Neural cell (in vitro differentiated cells): Measurements from ENCODE around the gene SLC16A1. TPM values are rescaled to one million over a fixed set of nuclear protein-coding genes. Genes with fewer than 3 reads are reported as not detected.

Source experiments
- H2AFZ ChIP-seq: fragments of 200-600, 300-800 bp; sonication (generic), shearing (Covaris generic); 2 replicates; pipeline ENCODE4 v1.6.0; 2014; ENCODE audit warnings: low read depth, mild to moderate bottlenecking, antibody characterized with exemption, low read length, moderate library complexity
- H3F3A ChIP-seq: fragments of 200-600 bp; shearing (Covaris generic); 2 replicates; pipeline ENCODE4 v1.6.1; 2016; ENCODE audit warnings: mild to moderate bottlenecking, moderate library complexity, mixed read lengths, antibody characterized with exemption, low read length; ENCODE audit not compliant: insufficient read depth, poor library complexity, severe bottlenecking
- H3K27ac ChIP-seq: fragments of 200-600, 300-800 bp; sonication (generic), shearing (Covaris generic); 2 replicates; pipeline ENCODE4 v1.5.1; 2014; ENCODE audit warnings: mild to moderate bottlenecking, low read length, moderate library complexity
- H3K27me3 ChIP-seq: fragments of 300-800, 200-600 bp; sonication (generic), shearing (Covaris generic); 2 replicates; pipeline ENCODE4 v1.6.0; 2014; ENCODE audit warnings: mild to moderate bottlenecking, low read depth, low read length, moderate library complexity; ENCODE audit not compliant: insufficient read depth
- H3K36me3 ChIP-seq: fragments of 300-800, 200-600 bp; sonication (generic), shearing (Covaris generic); 2 replicates; pipeline ENCODE4 v1.5.1; 2014; ENCODE audit warnings: mild to moderate bottlenecking, antibody characterized with exemption, low read length, moderate library complexity; ENCODE audit not compliant: insufficient read depth
- H3K4me2 ChIP-seq: fragments of 300-800, 200-600 bp; sonication (generic), shearing (Covaris generic); 2 replicates; pipeline ENCODE4 v1.6.0; 2014; ENCODE audit warnings: mild to moderate bottlenecking, low read length
- H3K4me3 ChIP-seq: fragments of 300-800, 200-600 bp; sonication (generic), shearing (Covaris generic); 2 replicates; pipeline ENCODE4 v1.5.1; 2014; ENCODE audit warnings: mild to moderate bottlenecking, low read length, moderate library complexity
- H3K79me2 ChIP-seq: fragments of 200-600 bp; shearing (Covaris generic); replicated peaks from 2 replicates; pipeline ENCODE4 v1.6.0; 2014; ENCODE audit warnings: mild to moderate bottlenecking, low read length, moderate library complexity; ENCODE audit not compliant: insufficient read depth
- H3K9ac ChIP-seq: fragments of 300-800, 200-600 bp; sonication (generic), shearing (Covaris generic); 2 replicates; pipeline ENCODE4 v1.6.1; 2016; ENCODE audit warnings: mild to moderate bottlenecking, low read length, mixed read lengths
- H3K9me2 ChIP-seq: fragments of 200-600 bp; shearing (Covaris generic); 2 replicates; pipeline ENCODE4 v1.6.1; 2016; ENCODE audit warnings: mild to moderate bottlenecking, low read length, mixed read lengths; ENCODE audit not compliant: insufficient read depth
- H3K9me3 ChIP-seq: fragments of 200-600, 300-800 bp; sonication (generic), shearing (Covaris generic); 2 replicates; pipeline ENCODE4 v1.6.1; 2016; ENCODE audit warnings: mild to moderate bottlenecking, mixed run types, low read length, moderate library complexity, mixed read lengths
- H4K20me1 ChIP-seq: fragments of 200-600 bp; shearing (Covaris generic); 2 replicates; pipeline ENCODE4 v1.6.1; 2016; ENCODE audit warnings: mild to moderate bottlenecking, mixed run types; ENCODE audit not compliant: insufficient read depth
- EP300 ChIP-seq: fragments of 450-650 bp; conservative IDR thresholded peaks from 2 replicates; pipeline ENCODE4 v1.6.1; 2014; ENCODE audit warnings: antibody characterized with exemption, mild to moderate bottlenecking, moderate library complexity; ENCODE audit not compliant: poor library complexity, severe bottlenecking
- EZH2 ChIP-seq: fragments of 200-600, 300-800 bp; shearing (Covaris generic), sonication (generic); IDR thresholded peaks from 2 replicates; pipeline ENCODE4 v1.6.1; 2014; ENCODE audit warnings: antibody characterized with exemption, low read length, borderline replicate concordance, mild to moderate bottlenecking; ENCODE audit not compliant: insufficient read depth, poor library complexity, severe bottlenecking
- MXI1 ChIP-seq: fragments of 450-650 bp; conservative IDR thresholded peaks from 2 replicates; pipeline ENCODE4 v1.6.1; 2014; ENCODE audit warnings: antibody characterized with exemption, mild to moderate bottlenecking; ENCODE audit not compliant: poor library complexity, severe bottlenecking
- POLR2AphosphoS5 ChIP-seq: IDR thresholded peaks from 2 replicates; pipeline ENCODE4 v1.6.1; 2012
- RAD21 ChIP-seq: fragments of 450-650 bp; conservative IDR thresholded peaks from 2 replicates; pipeline ENCODE4 v1.6.1; 2014; ENCODE audit warnings: antibody characterized with exemption, mild to moderate bottlenecking, moderate library complexity
- REST ChIP-seq: IDR thresholded peaks from 2 replicates; pipeline ENCODE4 v1.6.1; 2012; ENCODE audit warnings: borderline replicate concordance
- SMC3 ChIP-seq: fragments of 450-650 bp; conservative IDR thresholded peaks from 2 replicates; pipeline ENCODE4 v1.6.1; 2014; ENCODE audit warnings: antibody characterized with exemption, mild to moderate bottlenecking, moderate library complexity; ENCODE audit not compliant: poor library complexity
- TAF1 ChIP-seq: IDR thresholded peaks from 2 replicates; pipeline ENCODE4 v1.6.1; 2012; ENCODE audit warnings: low read depth
- polyA minus RNA-seq: library from RNA; depleted of rRNA, polyadenylated mRNA; stranded (reverse); fragments of >200 nt; gene quantifications from 2 replicates; pipeline ENCODE4 v1.2.3, GENCODE V29; 2014
- polyA plus RNA-seq: library from polyadenylated mRNA; depleted of rRNA; stranded (reverse); fragments of >200 nt; gene quantifications from 2 replicates; pipeline ENCODE4 v1.2.3, GENCODE V29; 2014
- TF ChIP-seq, protein P1 (sequence below): fragments of 450-650 bp; IDR thresholded peaks from 2 replicates; pipeline ENCODE4 v1.5.1; 2014; ENCODE audit warnings: antibody characterized with exemption, mild to moderate bottlenecking, moderate library complexity; ENCODE audit not compliant: poor library complexity, severe bottlenecking

SLC16A1 gene
- 13.1 and 18.6 TPM in 2 replicates for polyA plus RNA-seq
- 27.8 and 29.2 TPM in 2 replicates for polyA minus RNA-seq

DNA sequence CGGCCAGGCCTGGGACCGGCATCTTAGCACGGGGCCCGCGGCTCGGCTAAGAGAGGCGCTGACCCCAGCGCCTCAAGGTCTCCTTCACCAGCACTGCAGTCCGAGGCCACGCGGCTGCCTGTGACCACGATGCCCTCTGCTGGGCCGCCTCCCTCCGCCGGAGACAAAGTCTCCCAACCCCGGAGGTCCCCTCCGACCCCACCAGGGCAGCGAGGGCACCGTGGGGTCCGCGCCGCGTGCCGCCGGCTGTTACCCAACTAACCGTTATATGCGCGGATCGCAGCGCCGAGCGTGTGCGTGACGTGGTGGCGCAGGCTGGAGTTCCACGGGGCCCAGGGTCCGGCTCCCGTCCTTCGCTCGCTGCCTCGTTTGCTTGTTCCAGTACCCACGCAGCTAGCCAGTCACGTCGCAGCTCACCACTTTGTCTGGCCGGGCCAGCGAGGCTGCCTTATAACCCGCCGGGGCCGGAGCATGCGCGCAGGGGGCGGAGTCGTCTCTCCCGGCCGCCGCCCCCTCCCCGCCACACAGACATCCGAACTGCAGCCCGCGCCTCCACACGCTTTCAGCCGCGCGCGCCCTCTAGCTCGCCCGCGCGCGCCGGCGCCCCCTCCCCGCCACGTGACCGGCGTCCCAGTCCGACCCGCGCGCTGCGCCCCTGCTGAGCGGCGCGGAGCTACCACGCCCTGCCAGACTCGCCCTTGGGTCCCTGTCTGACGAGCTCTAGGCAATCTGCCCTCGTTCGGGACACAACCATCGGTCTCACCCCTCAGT, at the start of gene SLC16A1:
SLC16A1 (minus strand) TSS at position 424 of the 771 bp plus-strand sequence. CDS start 26,888 bp downstream, outside the sequence.
- no peaks in the 10 kb centered on the region for H3K9me3 ChIP-seq
- peak within 1 kb of the TSS; percentile 78 for H3K9ac ChIP-seq
- H4K20me1 ChIP-seq = no peaks in the 10 kb centered on the region
- peak; percentile 30 for TF ChIP-seq RAD21
- peak; percentile 27 for TF ChIP-seq SMC3
- peak; percentile 58 for TF ChIP-seq EP300
- peak; percentile 58 for TF ChIP-seq POLR2AphosphoS5
- TF ChIP-seq MXI1 = peak; percentile 92
- no peak for TF ChIP-seq EZH2
- no peak for TF ChIP-seq TAF1
- TF ChIP-seq REST = no peak
- TF ChIP-seq, protein P1, sequence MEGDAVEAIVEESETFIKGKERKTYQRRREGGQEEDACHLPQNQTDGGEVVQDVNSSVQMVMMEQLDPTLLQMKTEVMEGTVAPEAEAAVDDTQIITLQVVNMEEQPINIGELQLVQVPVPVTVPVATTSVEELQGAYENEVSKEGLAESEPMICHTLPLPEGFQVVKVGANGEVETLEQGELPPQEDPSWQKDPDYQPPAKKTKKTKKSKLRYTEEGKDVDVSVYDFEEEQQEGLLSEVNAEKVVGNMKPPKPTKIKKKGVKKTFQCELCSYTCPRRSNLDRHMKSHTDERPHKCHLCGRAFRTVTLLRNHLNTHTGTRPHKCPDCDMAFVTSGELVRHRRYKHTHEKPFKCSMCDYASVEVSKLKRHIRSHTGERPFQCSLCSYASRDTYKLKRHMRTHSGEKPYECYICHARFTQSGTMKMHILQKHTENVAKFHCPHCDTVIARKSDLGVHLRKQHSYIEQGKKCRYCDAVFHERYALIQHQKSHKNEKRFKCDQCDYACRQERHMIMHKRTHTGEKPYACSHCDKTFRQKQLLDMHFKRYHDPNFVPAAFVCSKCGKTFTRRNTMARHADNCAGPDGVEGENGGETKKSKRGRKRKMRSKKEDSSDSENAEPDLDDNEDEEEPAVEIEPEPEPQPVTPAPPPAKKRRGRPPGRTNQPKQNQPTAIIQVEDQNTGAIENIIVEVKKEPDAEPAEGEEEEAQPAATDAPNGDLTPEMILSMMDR = peak; percentile 57
- H3K4me3 ChIP-seq = peak within 1 kb of the TSS; percentile 91
- peaks cover 34% of the 10 kb centered on the region for H3K79me2 ChIP-seq
- H3F3A ChIP-seq = no peaks in the 10 kb centered on the region
- no peaks in the 10 kb centered on the region for H3K36me3 ChIP-seq
- H2AFZ ChIP-seq = peak within 1 kb of the TSS; percentile 78
- peak within 1 kb of the TSS; percentile 65 for H3K27ac ChIP-seq
- no peaks in the 10 kb centered on the region for H3K27me3 ChIP-seq
- no peaks in the 10 kb centered on the region for H3K9me2 ChIP-seq
- H3K4me2 ChIP-seq = peak within 1 kb of the TSS; percentile 83

DNA sequence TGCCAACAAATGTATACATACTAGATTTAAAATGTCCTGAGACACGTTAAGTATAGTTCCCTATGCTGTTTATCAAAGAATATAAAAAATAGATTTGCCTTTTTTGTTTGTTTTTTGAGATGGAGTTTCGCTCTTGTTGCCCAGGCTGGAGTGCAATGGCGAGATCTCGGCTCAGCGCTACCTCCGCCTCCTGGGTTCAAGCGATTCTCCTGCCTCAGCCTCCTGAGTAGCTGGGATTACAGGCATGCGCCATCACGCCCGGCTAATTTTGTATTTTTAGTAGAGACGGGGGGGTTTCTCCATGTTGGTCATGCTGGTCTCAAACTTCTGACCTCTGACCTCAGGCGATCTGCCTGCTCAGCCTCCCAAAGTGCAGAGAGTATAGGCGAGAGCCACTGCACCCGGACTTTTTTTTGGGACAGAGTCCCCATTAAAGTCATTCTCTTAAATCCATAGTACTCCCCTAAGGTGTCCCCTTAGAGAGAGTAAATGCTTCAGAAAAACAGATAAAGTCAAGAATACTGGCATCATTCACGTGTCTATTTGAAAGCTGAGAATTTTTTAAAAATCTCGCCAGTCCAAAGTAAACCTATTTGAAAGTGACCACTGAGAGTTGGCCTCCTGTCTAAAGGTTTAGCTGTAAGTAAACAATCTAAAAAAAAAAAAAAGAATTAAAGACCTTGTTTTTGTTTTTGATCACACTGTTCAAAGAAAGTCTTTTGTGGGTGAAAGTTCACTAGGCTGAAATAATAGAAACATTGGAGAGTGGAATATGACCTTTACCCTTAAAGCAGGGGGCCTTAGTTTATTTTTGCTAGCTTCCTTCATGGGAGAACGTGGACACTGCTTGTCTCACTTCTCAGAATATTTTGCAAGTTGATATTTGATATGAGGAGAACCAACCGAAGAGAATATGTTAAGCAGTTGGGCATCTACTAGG, 48.0 kb upstream of the SLC16A1 start:
- Histone ChIP-seq H2AFZ (no peak overlapping the region), H3K4me2 (no peak overlapping the region), H3K27me3 (no peaks in the 10 kb centered on the region), H3K4me3 (no peak overlapping the region), H3K9ac (no peak overlapping the region), H3K27ac (no peak overlapping the region), H3K9me3 (no peaks in the 10 kb centered on the region), H4K20me1 (no peaks in the 10 kb centered on the region), H3K79me2 (no peaks in the 10 kb centered on the region), H3F3A (no peaks in the 10 kb centered on the region), H3K36me3 (no peaks in the 10 kb centered on the region), H3K9me2 (no peaks in the 10 kb centered on the region)
- TF ChIP-seq REST (no peak), SMC3 (no peak), EZH2 (no peak), POLR2AphosphoS5 (no peak), TAF1 (no peak), MXI1 (no peak), RAD21 (no peak), EP300 (no peak)
- TF ChIP-seq, protein P1 = no peak
